Tibial nerve (tissue), 4 donors: ENCODE measurements around the gene ZNF786.
"Not testable (repeated sequence)": the region's sequence is repeated elsewhere in the genome, so short reads cannot be mapped to it uniquely, and the experiment has no call there.

Experiments
- EP300 ChIP-seq, 2 donors: sonication (generic); formaldehyde crosslinking; IDR thresholded peaks; one replicate each; pipeline ENCODE4 v1.6.1; 2017; ENCODE audit warnings: antibody characterized with exemption in 2 of 2, mild to moderate bottlenecking in 1 of 2
- POLR2A ChIP-seq, 2 donors: fragments of 450-650 bp; IDR thresholded peaks; one replicate each; pipeline ENCODE4 v1.6.1; 2017; ENCODE audit warnings: antibody characterized with exemption in 2 of 2, mild to moderate bottlenecking in 2 of 2, moderate library complexity in 2 of 2
- TF ChIP-seq, protein P1 (sequence below), 5 experiments: fragments of 200-600 bp in 3 of 5; fragments of 450-650 bp in 2 of 5; sonication (generic) in 3 of 5; IDR thresholded peaks; one replicate each; pipeline ENCODE4 v1.5.1; 2016 to 2019; ENCODE audit warnings: antibody characterized with exemption in 5 of 5, mild to moderate bottlenecking in 3 of 5, moderate library complexity in 2 of 5

DNA sequence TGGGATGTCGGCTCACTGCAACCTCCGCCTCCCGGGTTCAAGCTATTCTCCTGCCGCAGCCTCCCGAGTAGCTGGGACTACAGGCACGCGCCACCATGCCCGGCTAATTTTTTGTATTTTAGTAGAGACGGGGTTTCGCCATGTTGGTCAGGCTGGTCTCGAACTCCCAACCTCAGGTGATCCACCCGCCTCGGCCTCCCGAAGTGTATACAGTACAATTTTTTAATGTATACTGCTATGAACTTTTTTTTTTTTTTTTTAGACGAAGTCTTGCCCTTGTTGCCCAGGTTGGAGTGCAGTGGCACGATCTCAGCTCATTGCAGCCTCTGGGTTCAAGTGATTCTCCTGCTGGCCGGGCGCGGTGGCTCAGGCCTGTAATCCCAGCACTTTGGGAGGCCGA lies 1.7 kb upstream of the ZNF786 start:
- not testable (repeated sequence) for TF ChIP-seq POLR2A, EP300 (IDR thresholded peaks at IDR 0.05)
- TF ChIP-seq, protein P1, sequence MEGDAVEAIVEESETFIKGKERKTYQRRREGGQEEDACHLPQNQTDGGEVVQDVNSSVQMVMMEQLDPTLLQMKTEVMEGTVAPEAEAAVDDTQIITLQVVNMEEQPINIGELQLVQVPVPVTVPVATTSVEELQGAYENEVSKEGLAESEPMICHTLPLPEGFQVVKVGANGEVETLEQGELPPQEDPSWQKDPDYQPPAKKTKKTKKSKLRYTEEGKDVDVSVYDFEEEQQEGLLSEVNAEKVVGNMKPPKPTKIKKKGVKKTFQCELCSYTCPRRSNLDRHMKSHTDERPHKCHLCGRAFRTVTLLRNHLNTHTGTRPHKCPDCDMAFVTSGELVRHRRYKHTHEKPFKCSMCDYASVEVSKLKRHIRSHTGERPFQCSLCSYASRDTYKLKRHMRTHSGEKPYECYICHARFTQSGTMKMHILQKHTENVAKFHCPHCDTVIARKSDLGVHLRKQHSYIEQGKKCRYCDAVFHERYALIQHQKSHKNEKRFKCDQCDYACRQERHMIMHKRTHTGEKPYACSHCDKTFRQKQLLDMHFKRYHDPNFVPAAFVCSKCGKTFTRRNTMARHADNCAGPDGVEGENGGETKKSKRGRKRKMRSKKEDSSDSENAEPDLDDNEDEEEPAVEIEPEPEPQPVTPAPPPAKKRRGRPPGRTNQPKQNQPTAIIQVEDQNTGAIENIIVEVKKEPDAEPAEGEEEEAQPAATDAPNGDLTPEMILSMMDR (IDR thresholded peaks at IDR 0.05): not testable (repeated sequence)
